ENCODE results near the gene SPATA16. TPM values are rescaled to one million over a fixed set of nuclear protein-coding genes. Genes with fewer than 3 reads are reported as not detected.

SPATA16 gene
- total RNA-seq, 1 experiment from 2014 or later, result 0.44 TPM

- no peak for TF ChIP-seq AFF4 (CRISPR knock-in tag; IDR thresholded peaks at IDR 0.05; ENCODE audit: borderline replicate concordance)
- TF ChIP-seq ELF4 (CRISPR knock-in tag; IDR thresholded peaks at IDR 0.05; ENCODE audit: low read depth), result no peak
- TF ChIP-seq ZBTB21 (CRISPR knock-in tag; IDR thresholded peaks at IDR 0.05; ENCODE audit: borderline replicate concordance), result no peak
- no peak for TF ChIP-seq SMAD3 (CRISPR knock-in tag; IDR thresholded peaks at IDR 0.05; ENCODE audit: borderline replicate concordance)
- TF ChIP-seq TEAD1 (CRISPR knock-in tag; IDR thresholded peaks at IDR 0.05), result no peak
- TF ChIP-seq ZMAT4 (CRISPR knock-in tag; IDR thresholded peaks at IDR 0.05), result no peak
These were observed 300.6 kb downstream of the SPATA16 start (continued) for GRCh38 chr3:172840463-172840862.

- ATAC-seq (no peak), DNase-seq (ENCODE audit: low spot score) (no peak)
- no peaks in the 10 kb centered on the region for H3K36me3 Mint-ChIP-seq
- ChIA-PET POLR2A (interaction anchor here (0.6 kb wide), 1 partner anchor 8 kb away, joined by 6 read pairs; no protein-coding TSS in a partner anchor), CTCF (no interaction called here)
- H3K9me3 Mint-ChIP-seq, result no peaks in the 10 kb centered on the region
- no peak overlapping the region for H3K4me3 Mint-ChIP-seq
- H3K4me1 Mint-ChIP-seq, result peaks cover 6% of the 10 kb centered on the region
- no peak overlapping the region for H3K27ac Mint-ChIP-seq
- TF ChIP-seq ZNF425 (CRISPR knock-in tag; conservative IDR thresholded peaks at IDR 0.05), result no peak
- TF ChIP-seq GRHL2 (CRISPR knock-in tag; IDR thresholded peaks at IDR 0.05; ENCODE audit: insufficient replicate concordance, severe bottlenecking), result no peak
- TF ChIP-seq EMX1 (CRISPR knock-in tag; IDR thresholded peaks at IDR 0.05), result no peak
- no peak for TF ChIP-seq E2F5 (CRISPR knock-in tag; IDR thresholded peaks at IDR 0.05)
- no peak for TF ChIP-seq FOXK1 (CRISPR knock-in tag; IDR thresholded peaks at IDR 0.05)
- no peak for TF ChIP-seq ZNF232 (CRISPR knock-in tag; IDR thresholded peaks at IDR 0.05)
- TF ChIP-seq NFE2L1 (CRISPR knock-in tag; IDR thresholded peaks at IDR 0.05), result no peak
- no peak for TF ChIP-seq USF1 (CRISPR knock-in tag; IDR thresholded peaks at IDR 0.05)
- H3K27me3 Mint-ChIP-seq (ENCODE audit: low read depth), result peaks cover 3% of the 10 kb centered on the region; the same call in 1 of the 2 replicates
These were observed 301.4 kb downstream of the SPATA16 start for GRCh38 chr3:172839679-172840078.
